Heart left ventricle (tissue), 13 donors: ENCODE measurements around the gene MYO1G.

ENCODE experiments used
- CTCF ChIP-seq, 12 donors: fragments of 200-600 bp; sonication (generic) in 4 of 12; IDR thresholded peaks; one replicate each; pipeline versions ENCODE4 v1.5.0 to v1.8.0; 2018 to 2022; ENCODE audit warnings: antibody characterized with exemption in 12 of 12, mild to moderate bottlenecking in 5 of 12
- POLR2A ChIP-seq, 2 donors: fragments of 450-650 bp; IDR thresholded peaks; one replicate each; pipeline ENCODE4 v1.6.1; 2017; ENCODE audit warnings: antibody characterized with exemption in 2 of 2, mild to moderate bottlenecking in 2 of 2, moderate library complexity in 2 of 2
- donor health status: ischemic (EF 13 %, LVEDD 7.1; RV severe dilation, severe dysfunction).
- donor health status: DM: no; HTN: yes; CAD: no.
- donor health status: DM: no; HTN: no; CAD: no.
- donor health status: ischemic (EF 25% LVEDD 6.9; RV normal size, moderate dysfunction).
- donor health status: ischemic (EF 25% LVEDD 5.7; RV mildly dilated, moderate dysfunction).
- donor health status: ischemic (EF 35%, LVEDD 5.7; RV mildly dilated, moderate dysfunction).
- donor health status: nonischemic (EF 11% LVEDD 7.7; RV severe dilation, severe dysfunction).
- donor health status: DM: yes; HTN: yes; CAD: no.
- donor health status: PGD.
- donor health status: ischemic (EF 29% LVEDD 5.4; RV normal size, mild dysfunction).
- donor health status: nonischemic (EF 23%, LVEDD 6.1; RV moderate dilation, normal function).

- no peak for TF ChIP-seq CTCF (IDR thresholded peaks at IDR 0.05)
- TF ChIP-seq POLR2A (IDR thresholded peaks at IDR 0.05), result no peak
Measured at GRCh38 chr7:44958645-44959344, 20.0 kb downstream of the MYO1G start.
